Osteoblast (primary cell): ENCODE data around the gene SCAMP5. TPM values are rescaled to one million over a fixed set of nuclear protein-coding genes. Genes with fewer than 3 reads are reported as not detected.
A peak's percentile ranks its signal among the peaks of the same experiment; 100 is the strongest.

Source experiments
- DNase-seq: peaks from one replicate; pipeline ENCODE4 v3.0.0; 2011; ENCODE audit warnings: low spot score, mixed read lengths; ENCODE audit not compliant: insufficient read length; ENCODE audit errors: missing footprints
- H2AFZ ChIP-seq: 2 replicates; pipeline ENCODE4 v1.6.0; 2011; ENCODE audit warnings: mild to moderate bottlenecking, low read length
- H3K27ac ChIP-seq: 2 replicates; pipeline ENCODE4 v1.5.1; 2011; ENCODE audit warnings: mild to moderate bottlenecking, low read depth, low read length, moderate library complexity
- H3K27me3 ChIP-seq: 2 replicates; pipeline ENCODE4 v1.6.0; 2012; ENCODE audit warnings: mild to moderate bottlenecking, control low read depth, inconsistent platforms, low read length, moderate library complexity; ENCODE audit not compliant: insufficient read depth
- H3K36me3 ChIP-seq: 2 replicates; pipeline ENCODE4 v1.5.1; 2011; ENCODE audit warnings: mild to moderate bottlenecking, low read length, control low read depth, moderate library complexity; ENCODE audit not compliant: insufficient read depth
- H3K4me1 ChIP-seq: 2 replicates; pipeline ENCODE4 v1.5.1; 2011; ENCODE audit warnings: mild to moderate bottlenecking, low read length, control low read depth, moderate library complexity; ENCODE audit not compliant: insufficient read depth
- H3K4me2 ChIP-seq: 2 replicates; pipeline ENCODE4 v1.6.0; 2011; ENCODE audit warnings: mild to moderate bottlenecking, low read length; ENCODE audit not compliant: insufficient read depth
- H3K4me3 ChIP-seq: fragments of 200-600 bp; sonication (generic); 3 replicates; pipeline ENCODE4 v1.5.1; 2012; ENCODE audit warnings: mild to moderate bottlenecking, low read length, inconsistent platforms; ENCODE audit not compliant: insufficient read depth
- H3K79me2 ChIP-seq: 2 replicates; pipeline ENCODE4 v1.6.0; 2012; ENCODE audit warnings: mild to moderate bottlenecking, low read length, control low read depth, inconsistent platforms; ENCODE audit not compliant: insufficient read depth
- H3K9me3 ChIP-seq: 2 replicates; pipeline ENCODE4 v1.5.1; 2011; ENCODE audit warnings: low read depth, low read length, control low read depth
- H4K20me1 ChIP-seq: 2 replicates; pipeline ENCODE4 v1.6.0; 2012; ENCODE audit warnings: mild to moderate bottlenecking, low read length, control low read depth; ENCODE audit not compliant: insufficient read depth
- total RNA-seq: library from RNA; depleted of rRNA; stranded (reverse); fragments of >200 nt; gene quantifications from 2 replicates; pipeline ENCODE4 v1.2.3, GENCODE V29; 2012
- TF ChIP-seq, protein P1 (sequence below): IDR thresholded peaks from 2 replicates; pipeline ENCODE4 v1.5.1; 2011; ENCODE audit warnings: mild to moderate bottlenecking, low read depth, low read length, moderate library complexity; ENCODE audit errors: extremely low read depth

The SCAMP5 gene
- total RNA-seq, 1 donor, result 1.8 TPM

DNA sequence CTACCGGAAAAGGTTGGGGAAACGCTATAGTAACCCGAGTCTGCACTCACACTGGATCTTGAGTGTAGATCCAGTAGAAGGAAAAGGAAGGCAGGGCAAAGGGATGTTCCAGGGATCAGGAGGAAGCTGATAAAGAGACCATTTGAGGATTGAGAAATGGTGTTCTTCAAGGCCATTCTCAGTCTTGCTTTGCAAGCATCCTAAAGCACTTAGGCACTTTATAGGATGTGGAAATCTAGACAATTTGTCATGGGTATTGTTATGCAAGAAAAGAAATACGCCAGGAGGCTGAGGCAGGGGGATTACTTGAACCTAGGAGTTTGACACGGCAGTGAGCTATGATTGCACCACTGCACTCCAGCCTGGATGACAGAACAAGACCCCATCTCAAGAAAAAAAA is 13.2 kb upstream of the SCAMP5 start:
- H3K36me3 ChIP-seq, result no peaks in the 10 kb centered on the region
- no peaks in the 10 kb centered on the region for H3K9me3 ChIP-seq
- H2AFZ ChIP-seq, result no peak overlapping the region
- DNase-seq, result no peak
- H3K79me2 ChIP-seq, result no peaks in the 10 kb centered on the region
- H4K20me1 ChIP-seq, result no peaks in the 10 kb centered on the region
- H3K4me2 ChIP-seq, result no peak overlapping the region
- H3K27me3 ChIP-seq, result peaks cover 14% of the 10 kb centered on the region
- H3K27ac ChIP-seq, result no peak overlapping the region
- peaks cover 4% of the 10 kb centered on the region for H3K4me1 ChIP-seq
- TF ChIP-seq, protein P1, sequence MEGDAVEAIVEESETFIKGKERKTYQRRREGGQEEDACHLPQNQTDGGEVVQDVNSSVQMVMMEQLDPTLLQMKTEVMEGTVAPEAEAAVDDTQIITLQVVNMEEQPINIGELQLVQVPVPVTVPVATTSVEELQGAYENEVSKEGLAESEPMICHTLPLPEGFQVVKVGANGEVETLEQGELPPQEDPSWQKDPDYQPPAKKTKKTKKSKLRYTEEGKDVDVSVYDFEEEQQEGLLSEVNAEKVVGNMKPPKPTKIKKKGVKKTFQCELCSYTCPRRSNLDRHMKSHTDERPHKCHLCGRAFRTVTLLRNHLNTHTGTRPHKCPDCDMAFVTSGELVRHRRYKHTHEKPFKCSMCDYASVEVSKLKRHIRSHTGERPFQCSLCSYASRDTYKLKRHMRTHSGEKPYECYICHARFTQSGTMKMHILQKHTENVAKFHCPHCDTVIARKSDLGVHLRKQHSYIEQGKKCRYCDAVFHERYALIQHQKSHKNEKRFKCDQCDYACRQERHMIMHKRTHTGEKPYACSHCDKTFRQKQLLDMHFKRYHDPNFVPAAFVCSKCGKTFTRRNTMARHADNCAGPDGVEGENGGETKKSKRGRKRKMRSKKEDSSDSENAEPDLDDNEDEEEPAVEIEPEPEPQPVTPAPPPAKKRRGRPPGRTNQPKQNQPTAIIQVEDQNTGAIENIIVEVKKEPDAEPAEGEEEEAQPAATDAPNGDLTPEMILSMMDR, result no peak
- H3K4me3 ChIP-seq, result no peak overlapping the region

DNA sequence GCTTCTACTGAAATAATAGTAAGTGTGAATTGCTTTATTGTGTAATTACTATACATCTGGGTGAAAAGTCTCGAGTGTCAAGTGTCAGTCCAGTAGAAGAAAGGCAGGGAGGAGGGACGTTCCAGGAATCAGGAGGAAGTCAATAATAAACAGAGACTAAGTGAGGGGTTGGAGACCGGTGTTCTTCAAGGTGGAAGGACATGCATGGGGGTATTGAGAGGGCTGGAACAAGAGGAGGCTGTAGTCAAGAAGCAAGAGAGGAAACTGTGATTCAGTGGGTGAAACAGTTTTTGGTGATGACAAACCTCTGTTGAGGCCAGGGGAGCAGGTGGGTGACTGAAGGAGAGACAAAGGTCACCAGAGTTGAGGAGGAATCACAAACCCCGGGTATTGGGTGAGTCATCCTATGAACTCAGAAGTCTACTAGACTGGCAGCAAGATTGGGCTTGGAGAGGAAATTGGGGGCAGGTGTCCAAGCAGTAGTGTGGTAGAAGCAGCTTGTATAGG is 11.6 kb upstream of the SCAMP5 start:
- Histone ChIP-seq H2AFZ (no peak overlapping the region), H3K9me3 (no peaks in the 10 kb centered on the region), H3K79me2 (no peaks in the 10 kb centered on the region), H3K27me3 (peaks cover 14% of the 10 kb centered on the region), H3K4me3 (no peak overlapping the region), H3K27ac (no peak overlapping the region), H4K20me1 (no peaks in the 10 kb centered on the region), H3K4me1 (no peaks in the 10 kb centered on the region), H3K4me2 (no peak overlapping the region), H3K36me3 (no peaks in the 10 kb centered on the region)
- TF ChIP-seq, protein P1, result no peak
- DNase-seq, result peak; percentile 62

DNA sequence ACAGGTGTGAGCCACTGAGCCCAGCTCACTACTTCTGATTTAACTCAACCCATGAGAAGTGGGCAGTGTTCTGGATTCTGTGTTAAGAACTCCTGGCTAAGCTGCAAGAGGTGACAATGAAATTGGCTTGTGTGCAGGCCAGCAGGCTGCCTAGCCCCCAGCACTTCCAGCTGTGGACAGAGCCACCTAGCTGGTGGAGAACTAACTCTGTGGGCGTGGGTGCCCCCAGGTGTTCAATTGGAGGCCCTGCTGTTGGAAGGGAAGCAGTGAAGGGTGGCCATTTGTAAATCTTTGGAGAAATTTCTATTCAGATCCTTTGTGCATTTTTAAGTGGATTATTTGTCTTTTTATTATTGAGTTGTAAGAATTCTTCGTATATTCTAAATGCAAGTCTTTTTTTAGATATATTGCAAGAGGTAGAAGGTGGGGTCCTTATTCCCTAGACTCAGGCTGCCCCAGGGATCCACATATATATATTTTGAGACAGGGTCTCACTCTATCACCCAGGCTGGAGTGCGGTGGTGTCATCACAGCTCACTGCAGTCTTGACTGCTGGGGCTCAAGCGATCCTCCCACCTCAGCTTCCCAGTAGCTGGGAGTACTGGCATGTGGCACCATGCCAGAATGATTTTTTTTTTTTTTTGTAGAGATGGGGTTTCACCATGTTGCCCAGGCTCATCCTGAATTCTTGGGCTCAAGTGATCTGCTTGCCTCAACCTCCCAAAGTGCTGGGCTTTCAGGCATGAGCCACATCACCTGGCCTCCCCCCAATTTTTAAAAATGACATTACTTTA is 7.2 kb upstream of the SCAMP5 start:
- H3K4me2 ChIP-seq, result no peak overlapping the region
- no peak overlapping the region for H3K4me3 ChIP-seq
- H3K27me3 ChIP-seq, result peaks cover 17% of the 10 kb centered on the region
- no peaks in the 10 kb centered on the region for H4K20me1 ChIP-seq
- no peaks in the 10 kb centered on the region for H3K4me1 ChIP-seq
- no peak overlapping the region for H3K27ac ChIP-seq
- H3K36me3 ChIP-seq, result no peaks in the 10 kb centered on the region
- no peak overlapping the region for H2AFZ ChIP-seq
- no peak for DNase-seq
- no peaks in the 10 kb centered on the region for H3K79me2 ChIP-seq
- TF ChIP-seq, protein P1, result peak; percentile 9
- H3K9me3 ChIP-seq, result no peaks in the 10 kb centered on the region

DNA sequence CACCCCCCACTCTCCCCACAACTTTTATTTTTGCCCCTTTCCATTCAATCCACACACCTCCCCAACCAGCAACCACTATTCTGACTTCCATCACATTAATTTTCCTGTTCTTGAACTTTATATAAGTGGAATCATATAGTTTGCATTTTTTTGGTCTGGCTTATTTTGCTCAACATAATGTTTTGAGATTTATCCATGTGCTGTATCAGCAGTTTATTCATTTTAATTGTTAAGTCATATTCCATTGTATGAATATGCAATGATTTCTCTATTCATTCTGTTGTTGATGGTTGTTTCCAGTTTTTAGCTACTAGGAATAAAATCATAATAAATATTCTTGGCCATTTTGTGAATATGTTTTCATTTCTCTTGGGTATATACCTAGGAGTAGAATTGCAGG is 5.8 kb upstream of the SCAMP5 start:
- no peak overlapping the region for H2AFZ ChIP-seq
- no peaks in the 10 kb centered on the region for H4K20me1 ChIP-seq
- no peak for DNase-seq
- no peaks in the 10 kb centered on the region for H3K9me3 ChIP-seq
- H3K4me1 ChIP-seq, result no peaks in the 10 kb centered on the region
- H3K4me3 ChIP-seq, result no peak overlapping the region
- no peaks in the 10 kb centered on the region for H3K36me3 ChIP-seq
- no peak overlapping the region for H3K27ac ChIP-seq
- H3K4me2 ChIP-seq, result no peak overlapping the region
- TF ChIP-seq, protein P1, result no peak
- H3K27me3 ChIP-seq, result peaks cover 17% of the 10 kb centered on the region
- H3K79me2 ChIP-seq, result no peaks in the 10 kb centered on the region
